Dermis microvascular lymphatic vessel endothelial cell (primary cell): ENCODE data around the gene CMTM3. TPM values are rescaled to one million over a fixed set of nuclear protein-coding genes. Genes with fewer than 3 reads are reported as not detected.
"Not testable (repeated sequence)": the region's sequence is repeated elsewhere in the genome, so short reads cannot be mapped to it uniquely, and the experiment has no call there.

Experiments
- DNase-seq, 2 donors: peaks; one replicate each; pipeline versions ENCODE4 v3.0.0 to v3.0.0-alpha.2; 2010; ENCODE audit warnings: low read depth in 2 of 2
- total RNA-seq: library from RNA; depleted of rRNA; stranded (reverse); fragments of >200 nt; gene quantifications from 2 replicates; pipeline ENCODE4 v1.2.1, GENCODE V29; 2014

Gene CMTM3
- 21.8 and 35.8 TPM in 2 replicates for total RNA-seq

- peak in 1 of 2 donors; percentile 64 for DNase-seq
Observed at GRCh38 chr16:66604376-66605176, at the start of gene CMTM3. Gene CMTM3 (plus strand): TSS chr16:66604704. CDS start chr16:66604806, 102 bp downstream.

- DNase-seq, result no peak
Observed at GRCh38 chr16:66560107-66560506, 44.4 kb upstream of the CMTM3 start.

- no peak for DNase-seq
Observed at GRCh38 chr16:66561381-66562080, 43.0 kb upstream of the CMTM3 start.

GRCh38 chr16:66562409-66562808, 42.1 kb upstream of the CMTM3 start:
- DNase-seq, result no peak

GRCh38 chr16:66562986-66563385, 41.5 kb upstream of the CMTM3 start:
- no peak for DNase-seq

- no peak for DNase-seq
Observed at GRCh38 chr16:66563574-66564334, 40.8 kb upstream of the CMTM3 start.

GRCh38 chr16:66566051-66566901, 38.2 kb upstream of the CMTM3 start, which contains the start of gene CMTM1:
Gene CMTM1 (plus strand): TSS chr16:66566439. CDS start chr16:66566514, 75 bp downstream.
- DNase-seq, result no peak

- DNase-seq, result not testable (repeated sequence)
Observed at GRCh38 chr16:66567270-66567669, 37.2 kb upstream of the CMTM3 start.

GRCh38 chr16:66568355-66568754, 36.1 kb upstream of the CMTM3 start:
- no peak for DNase-seq

- peak in 1 of 2 donors; percentile 47 for DNase-seq
Observed at GRCh38 chr16:66569131-66569530, 35.4 kb upstream of the CMTM3 start.

GRCh38 chr16:66569827-66570405, 34.6 kb upstream of the CMTM3 start:
- peak in 1 of 2 donors; percentile 57 for DNase-seq

GRCh38 chr16:66572356-66572755, 32.1 kb upstream of the CMTM3 start:
- no peak for DNase-seq

- no peak for DNase-seq
Observed at GRCh38 chr16:66574081-66574480, 30.4 kb upstream of the CMTM3 start.

- no peak for DNase-seq
Observed at GRCh38 chr16:66574531-66574930, 30.0 kb upstream of the CMTM3 start.

GRCh38 chr16:66575060-66575459, 29.4 kb upstream of the CMTM3 start:
- no peak for DNase-seq

- no peak for DNase-seq
Observed at GRCh38 chr16:66576296-66576695, 28.2 kb upstream of the CMTM3 start.

- peak in 1 of 2 donors; percentile 30 for DNase-seq
Observed at GRCh38 chr16:66578651-66579531, 25.6 kb upstream of the CMTM3 start, which contains the start of gene CMTM2. Gene CMTM2 (plus strand): TSS chr16:66579463. CDS start chr16:66579608, 145 bp downstream.

- no peak for DNase-seq
Observed at GRCh38 chr16:66580605-66581209, 23.8 kb upstream of the CMTM3 start.
